OCI-LY3 (cell line): ENCODE data around the gene SPAG9.

Experiments used
- H2AFZ ChIP-seq: fragments of 200-600, 300-600 bp; shearing (Covaris generic); 2 replicates; pipeline ENCODE4 v1.6.0; 2014; ENCODE audit warnings: antibody characterized with exemption, low read depth, low read length
- H3K27ac ChIP-seq: fragments of 200-600, 300-600 bp; sonication (generic); 2 replicates; pipeline ENCODE4 v1.5.1; 2014; ENCODE audit warnings: mild to moderate bottlenecking, low read length, moderate library complexity, mixed read lengths
- H3K27me3 ChIP-seq: fragments of 200-600, 300-600 bp; sonication (generic); 2 replicates; pipeline ENCODE4 v1.6.1; 2014; ENCODE audit warnings: low read depth, low read length, mixed read lengths
- H3K36me3 ChIP-seq: fragments of 200-600, 300-600 bp; sonication (generic); replicated peaks from 2 replicates; pipeline ENCODE3; 2014; ENCODE audit warnings: low read depth, low read length, mixed read lengths
- H3K4me1 ChIP-seq: fragments of 300-600, 200-600 bp; sonication (generic); 2 replicates; pipeline ENCODE4 v1.6.1; 2014; ENCODE audit warnings: low read length, mixed read lengths
- H3K4me2 ChIP-seq: fragments of 200-600, 300-600 bp; sonication (generic); 2 replicates; pipeline ENCODE4 v1.6.1; 2014; ENCODE audit warnings: low read length, mixed read lengths
- H3K4me3 ChIP-seq: fragments of 300-600, 200-600 bp; sonication (generic); 2 replicates; pipeline ENCODE4 v1.5.1; 2014; ENCODE audit warnings: antibody characterized with exemption, mild to moderate bottlenecking, low read length, moderate library complexity
- H3K79me2 ChIP-seq: fragments of 300-600, 200-600 bp; shearing (Covaris generic); 2 replicates; pipeline ENCODE4 v1.6.1; 2014; ENCODE audit warnings: mild to moderate bottlenecking, low read length, mixed read lengths
- H3K9ac ChIP-seq: fragments of 300-600, 200-600 bp; shearing (Covaris generic); 2 replicates; pipeline ENCODE4 v1.6.0; 2014; ENCODE audit warnings: mild to moderate bottlenecking, low read length, moderate library complexity
- H3K9me3 ChIP-seq: fragments of 200-600, 300-600 bp; shearing (Covaris generic); 2 replicates; pipeline ENCODE4 v1.6.1; 2014; ENCODE audit warnings: low read length, mixed read lengths; ENCODE audit not compliant: insufficient read depth
- H4K20me1 ChIP-seq: fragments of 200-600, 300-600 bp; sonication (generic); 2 replicates; pipeline ENCODE4 v1.6.1; 2016; ENCODE audit warnings: low read length, mixed read lengths; ENCODE audit not compliant: insufficient read depth
- CTCF ChIP-seq: fragments of 200-600, 300-600 bp; sonication (generic); IDR thresholded peaks from 2 replicates; pipeline ENCODE4 v1.5.1; 2014; ENCODE audit warnings: antibody characterized with exemption, low read length, low read depth
- EZH2phosphoT487 ChIP-seq: fragments of 200-600 bp; shearing (Covaris generic); IDR thresholded peaks from 2 replicates; pipeline ENCODE4 v1.6.1; 2018; ENCODE audit warnings: antibody characterized with exemption, mixed run types, low read depth

The SPAG9 gene

GRCh38 chr17:50935221-50935995 lies 185.3 kb downstream of the SPAG9 start:
- H3K79me2 ChIP-seq = no peaks in the 10 kb centered on the region
- H3K4me3 ChIP-seq = no peak overlapping the region
- no peaks in the 10 kb centered on the region for H4K20me1 ChIP-seq
- TF ChIP-seq EZH2phosphoT487 = no peak
- no peak for TF ChIP-seq CTCF
- H3K9ac ChIP-seq = no peak overlapping the region
- H3K27me3 ChIP-seq = no peaks in the 10 kb centered on the region
- H3K4me1 ChIP-seq = peaks cover 9% of the 10 kb centered on the region
- H3K4me2 ChIP-seq = no peak overlapping the region
- H2AFZ ChIP-seq = no peak overlapping the region
- no peaks in the 10 kb centered on the region for H3K9me3 ChIP-seq
- H3K27ac ChIP-seq = no peak overlapping the region
- H3K36me3 ChIP-seq = no peaks in the 10 kb centered on the region

- no peaks in the 10 kb centered on the region for H3K36me3 ChIP-seq
- H3K27ac ChIP-seq = no peak overlapping the region
- no peak overlapping the region for H2AFZ ChIP-seq
Measured at GRCh38 chr17:50934672-50935220, 185.9 kb downstream of the SPAG9 start.

GRCh38 chr17:50934161-50934560 lies 186.5 kb downstream of the SPAG9 start:
- peaks cover 9% of the 10 kb centered on the region for H3K4me1 ChIP-seq
- H3K27me3 ChIP-seq = no peaks in the 10 kb centered on the region
- no peak overlapping the region for H3K9ac ChIP-seq
- no peak overlapping the region for H3K4me3 ChIP-seq
- no peaks in the 10 kb centered on the region for H3K79me2 ChIP-seq
- H3K27ac ChIP-seq = no peak overlapping the region
- H2AFZ ChIP-seq = no peak overlapping the region
- no peaks in the 10 kb centered on the region for H3K36me3 ChIP-seq
- H3K9me3 ChIP-seq = no peaks in the 10 kb centered on the region
- no peaks in the 10 kb centered on the region for H4K20me1 ChIP-seq
- H3K4me2 ChIP-seq = no peak overlapping the region
- no peak for TF ChIP-seq EZH2phosphoT487
- TF ChIP-seq CTCF = no peak

More at GRCh38 chr17:50934672-50935220, 185.9 kb downstream of the SPAG9 start:
- Histone ChIP-seq H4K20me1 (no peaks in the 10 kb centered on the region), H3K4me3 (no peak overlapping the region), H3K9me3 (no peaks in the 10 kb centered on the region), H3K4me1 (peaks cover 9% of the 10 kb centered on the region), H3K27me3 (no peaks in the 10 kb centered on the region), H3K79me2 (no peaks in the 10 kb centered on the region), H3K9ac (no peak overlapping the region), H3K4me2 (no peak overlapping the region)
- TF ChIP-seq CTCF = no peak
- TF ChIP-seq EZH2phosphoT487 = no peak

- Histone ChIP-seq H3K4me2 (peak overlapping the region; percentile 93), H3K9ac (peak overlapping the region; percentile 75), H3K27ac (0 out of 2 replicates have a peak overlapping the region, but pooled peaks have one; percentile 4), H3K79me2 (no peaks in the 10 kb centered on the region), H2AFZ (peak overlapping the region; percentile 92), H3K4me3 (peak overlapping the region; percentile 80), H3K27me3 (no peaks in the 10 kb centered on the region), H4K20me1 (no peaks in the 10 kb centered on the region), H3K4me1 (peaks cover 9% of the 10 kb centered on the region), H3K36me3 (no peaks in the 10 kb centered on the region), H3K9me3 (no peaks in the 10 kb centered on the region)
- TF ChIP-seq CTCF (no peak), EZH2phosphoT487 (no peak)
Measured at GRCh38 chr17:50931144-50931908, 189.3 kb downstream of the SPAG9 start.
